ENCODE measurements around the gene ZFP69B.

Gene ZFP69B

GRCh38 chr1:40449684-40450494 is at the start of gene ZFP69B:
TSS of gene ZFP69B (plus strand) at chr1:40450476. CDS start at chr1:40450962, 486 bp downstream.
- no peak for TF ChIP-seq CTCF (IDR thresholded peaks at IDR 0.05; ENCODE audit: low read length, missing control alignments)
- peak within 1 kb of the TSS; percentile 76 for H3K4me3 ChIP-seq (replicated peaks; ENCODE audit: low read depth, low read length)
- peak; percentile 93 for DNase-seq (ENCODE audit: low read depth)

GRCh38 chr1:40401473-40402201 is 48.6 kb upstream of the ZFP69B start:
- DNase-seq (ENCODE audit: low read depth) = no peak
- TF ChIP-seq CTCF (IDR thresholded peaks at IDR 0.05; ENCODE audit: low read length, missing control alignments) = no peak
- H3K4me3 ChIP-seq (replicated peaks; ENCODE audit: low read depth, low read length) = no peak overlapping the region

GRCh38 chr1:40404670-40405462 is 45.4 kb upstream of the ZFP69B start:
- TF ChIP-seq CTCF (IDR thresholded peaks at IDR 0.05; ENCODE audit: low read length, missing control alignments) = peak; percentile 78
- no peak overlapping the region for H3K4me3 ChIP-seq (replicated peaks; ENCODE audit: low read depth, low read length)
- peak; percentile 82 for DNase-seq (ENCODE audit: low read depth)

GRCh38 chr1:40405812-40406211 is 44.5 kb upstream of the ZFP69B start:
- no peak for TF ChIP-seq CTCF (IDR thresholded peaks at IDR 0.05; ENCODE audit: low read length, missing control alignments)
- DNase-seq (ENCODE audit: low read depth) = no peak
- no peak overlapping the region for H3K4me3 ChIP-seq (replicated peaks; ENCODE audit: low read depth, low read length)

GRCh38 chr1:40407453-40407852 is 42.8 kb upstream of the ZFP69B start:
- TF ChIP-seq CTCF (IDR thresholded peaks at IDR 0.05; ENCODE audit: low read length, missing control alignments) = no peak
- DNase-seq (ENCODE audit: low read depth) = no peak
- no peak overlapping the region for H3K4me3 ChIP-seq (replicated peaks; ENCODE audit: low read depth, low read length)

- TF ChIP-seq CTCF (IDR thresholded peaks at IDR 0.05; ENCODE audit: low read length, missing control alignments) = no peak
- DNase-seq (ENCODE audit: low read depth) = no peak
- no peak overlapping the region for H3K4me3 ChIP-seq (replicated peaks; ENCODE audit: low read depth, low read length)
Measured at GRCh38 chr1:40409467-40409866, 40.8 kb upstream of the ZFP69B start.
